ENCODE data around the gene FREY1.

DNA sequence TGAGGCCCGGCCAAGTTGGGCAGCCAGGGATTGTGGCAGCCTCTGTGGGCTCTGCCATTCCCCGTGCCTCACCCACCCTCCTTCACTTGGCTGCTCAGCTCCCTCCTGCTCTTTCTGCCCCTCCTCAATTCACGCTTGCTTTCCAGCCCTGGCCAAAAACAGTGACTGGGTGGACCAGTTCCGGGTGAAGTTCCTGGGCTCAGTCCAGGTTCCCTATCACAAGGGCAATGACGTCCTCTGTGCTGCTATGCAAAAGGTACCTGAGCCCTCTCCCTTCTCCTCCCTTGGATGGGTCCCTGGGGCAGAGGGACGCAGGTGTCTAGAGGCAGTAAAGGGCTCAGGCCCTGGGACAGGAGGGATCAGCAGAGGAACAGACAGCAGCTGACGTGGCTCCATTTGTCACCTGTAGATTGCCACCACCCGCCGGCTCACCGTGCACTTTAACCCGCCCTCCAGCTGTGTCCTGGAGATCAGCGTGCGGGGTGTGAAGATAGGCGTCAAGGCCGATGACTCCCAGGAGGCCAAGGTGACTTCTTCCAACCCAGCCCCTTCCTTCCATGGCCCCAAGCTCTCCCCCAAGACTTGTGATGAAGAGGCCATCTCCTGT, 2.7 kb downstream of the FREY1 start:
- TF ChIP-seq CTCF (IDR thresholded peaks at IDR 0.05; ENCODE audit: insufficient read depth, low read length) (no peak), POLR2AphosphoS5 (IDR thresholded peaks at IDR 0.05; ENCODE audit: low read depth) (no peak)
- TF ChIP-seq, protein P1, sequence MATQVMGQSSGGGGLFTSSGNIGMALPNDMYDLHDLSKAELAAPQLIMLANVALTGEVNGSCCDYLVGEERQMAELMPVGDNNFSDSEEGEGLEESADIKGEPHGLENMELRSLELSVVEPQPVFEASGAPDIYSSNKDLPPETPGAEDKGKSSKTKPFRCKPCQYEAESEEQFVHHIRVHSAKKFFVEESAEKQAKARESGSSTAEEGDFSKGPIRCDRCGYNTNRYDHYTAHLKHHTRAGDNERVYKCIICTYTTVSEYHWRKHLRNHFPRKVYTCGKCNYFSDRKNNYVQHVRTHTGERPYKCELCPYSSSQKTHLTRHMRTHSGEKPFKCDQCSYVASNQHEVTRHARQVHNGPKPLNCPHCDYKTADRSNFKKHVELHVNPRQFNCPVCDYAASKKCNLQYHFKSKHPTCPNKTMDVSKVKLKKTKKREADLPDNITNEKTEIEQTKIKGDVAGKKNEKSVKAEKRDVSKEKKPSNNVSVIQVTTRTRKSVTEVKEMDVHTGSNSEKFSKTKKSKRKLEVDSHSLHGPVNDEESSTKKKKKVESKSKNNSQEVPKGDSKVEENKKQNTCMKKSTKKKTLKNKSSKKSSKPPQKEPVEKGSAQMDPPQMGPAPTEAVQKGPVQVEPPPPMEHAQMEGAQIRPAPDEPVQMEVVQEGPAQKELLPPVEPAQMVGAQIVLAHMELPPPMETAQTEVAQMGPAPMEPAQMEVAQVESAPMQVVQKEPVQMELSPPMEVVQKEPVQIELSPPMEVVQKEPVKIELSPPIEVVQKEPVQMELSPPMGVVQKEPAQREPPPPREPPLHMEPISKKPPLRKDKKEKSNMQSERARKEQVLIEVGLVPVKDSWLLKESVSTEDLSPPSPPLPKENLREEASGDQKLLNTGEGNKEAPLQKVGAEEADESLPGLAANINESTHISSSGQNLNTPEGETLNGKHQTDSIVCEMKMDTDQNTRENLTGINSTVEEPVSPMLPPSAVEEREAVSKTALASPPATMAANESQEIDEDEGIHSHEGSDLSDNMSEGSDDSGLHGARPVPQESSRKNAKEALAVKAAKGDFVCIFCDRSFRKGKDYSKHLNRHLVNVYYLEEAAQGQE (IDR thresholded peaks at IDR 0.05; ENCODE audit: insufficient replicate concordance, low read depth): no peak
